HEK293 (cell line): ENCODE data around the gene CC2D2B.
A peak's percentile ranks its signal among the peaks of the same experiment; 100 is the strongest.

ENCODE experiments used
- ELK4 ChIP-seq: IDR thresholded peaks from 2 replicates; pipeline ENCODE4 v1.6.1; 2011; ENCODE audit warnings: mild to moderate bottlenecking, low read depth, low read length, borderline replicate concordance
- IKZF3 ChIP-seq: fragments of 450-650 bp; IDR thresholded peaks from 2 replicates; pipeline ENCODE4 v1.5.0; 2018; ENCODE audit warnings: missing biosample characterization, mild to moderate bottlenecking, missing genetic modification characterization, moderate library complexity
- KLF16 ChIP-seq: fragments of 450-650 bp; formaldehyde crosslinking; IDR thresholded peaks from 2 replicates; pipeline ENCODE4 v1.5.1; 2017; ENCODE audit warnings: missing biosample characterization, missing genetic modification characterization
- PATZ1 ChIP-seq: fragments of 450-650 bp; formaldehyde crosslinking; IDR thresholded peaks from 2 replicates; pipeline ENCODE4 v1.5.1; 2016; ENCODE audit warnings: missing biosample characterization, missing genetic modification characterization
- PRDM4 ChIP-seq: fragments of 450-650 bp; formaldehyde crosslinking; IDR thresholded peaks from 2 replicates; pipeline ENCODE4 v1.5.1; 2017; ENCODE audit warnings: missing biosample characterization, missing genetic modification characterization
- TSHZ1 ChIP-seq: fragments of 450-650 bp; formaldehyde crosslinking; IDR thresholded peaks from 2 replicates; pipeline ENCODE4 v1.5.1; 2016; ENCODE audit warnings: missing biosample characterization, missing genetic modification characterization, borderline replicate concordance
- ZBTB26 ChIP-seq: fragments of 450-650 bp; formaldehyde crosslinking; optimal IDR thresholded peaks from 2 replicates; pipeline ENCODE3; 2016; ENCODE audit warnings: missing biosample characterization, mild to moderate bottlenecking, missing genetic modification characterization
- ZBTB8A ChIP-seq: fragments of 450-650 bp; formaldehyde crosslinking; IDR thresholded peaks from 2 replicates; pipeline ENCODE4 v1.5.1; 2016; ENCODE audit warnings: missing biosample characterization, missing genetic modification characterization
- ZNF114 ChIP-seq: fragments of 450-650 bp; formaldehyde crosslinking; IDR thresholded peaks from 2 replicates; pipeline ENCODE4 v1.5.0; 2017; ENCODE audit warnings: missing biosample characterization, missing genetic modification characterization
- ZNF133 ChIP-seq: fragments of 450-650 bp; formaldehyde crosslinking; IDR thresholded peaks from 2 replicates; pipeline ENCODE4 v1.5.1; 2016; ENCODE audit warnings: missing biosample characterization, missing genetic modification characterization
- ZNF146 ChIP-seq: fragments of 450-650 bp; formaldehyde crosslinking; IDR thresholded peaks from 2 replicates; pipeline ENCODE4 v1.5.1; 2016; ENCODE audit warnings: missing biosample characterization, missing genetic modification characterization
- ZNF148 ChIP-seq: fragments of 450-650 bp; formaldehyde crosslinking; IDR thresholded peaks from 2 replicates; pipeline ENCODE4 v1.5.0; 2017; ENCODE audit warnings: missing biosample characterization, missing genetic modification characterization, borderline replicate concordance
- ZNF621 ChIP-seq: fragments of 450-650 bp; formaldehyde crosslinking; IDR thresholded peaks from 2 replicates; pipeline ENCODE4 v1.5.1; 2017; ENCODE audit warnings: missing biosample characterization, missing genetic modification characterization
- ZNF645 ChIP-seq: fragments of 450-650 bp; formaldehyde crosslinking; IDR thresholded peaks from 2 replicates; pipeline ENCODE4; 2016; ENCODE audit warnings: missing biosample characterization, missing genetic modification characterization
- ZNF660 ChIP-seq: fragments of 450-650 bp; IDR thresholded peaks from 2 replicates; pipeline ENCODE4 v1.5.1; 2018; ENCODE audit warnings: missing biosample characterization, mild to moderate bottlenecking, missing genetic modification characterization
- ZNF677 ChIP-seq: fragments of 450-650 bp; IDR thresholded peaks from 2 replicates; pipeline ENCODE4 v1.5.0; 2018; ENCODE audit warnings: missing biosample characterization, mild to moderate bottlenecking, missing genetic modification characterization, moderate library complexity
- ZNF707 ChIP-seq: fragments of 450-650 bp; formaldehyde crosslinking; IDR thresholded peaks from 2 replicates; pipeline ENCODE4 v1.5.1; 2016; ENCODE audit warnings: missing biosample characterization, missing genetic modification characterization
- ZSCAN18 ChIP-seq: fragments of 450-650 bp; formaldehyde crosslinking; IDR thresholded peaks from 2 replicates; pipeline ENCODE4 v1.5.1; 2016; ENCODE audit warnings: missing biosample characterization, missing genetic modification characterization

Gene CC2D2B

GRCh38 chr10:95907456-95908253, at the start of gene CC2D2B (continued):
- TF ChIP-seq TSHZ1 (no peak), ZNF677 (tag by site-specific recombination) (no peak), ZNF645 (tag by site-specific recombination) (no peak), ZNF146 (tag by site-specific recombination) (no peak), KLF16 (no peak), IKZF3 (tag by site-specific recombination) (peak; percentile 82), ELK4 (no peak), ZNF660 (tag by site-specific recombination) (0 out of 2 replicates have a peak, but pooled peaks have one; percentile 24), ZBTB8A (tag by site-specific recombination) (peak; percentile 100), ZBTB26 (peak; percentile 97), ZNF621 (no peak), ZNF148 (tag by site-specific recombination) (no peak), ZSCAN18 (tag by site-specific recombination) (no peak), ZNF114 (tag by site-specific recombination) (no peak), PATZ1 (tag by site-specific recombination) (peak; percentile 67; the same call in 1 of the 2 replicates), PRDM4 (tag by site-specific recombination) (no peak), ZNF133 (no peak), ZNF707 (no peak)
